GM12891 (cell line): ENCODE data around the gene BABAM2.

Source experiments
- POLR2A ChIP-seq: IDR thresholded peaks from 2 replicates; pipeline ENCODE4 v1.6.1; 2011; ENCODE audit warnings: low read depth, low read length, control low read depth
- POLR2AphosphoS5 ChIP-seq: IDR thresholded peaks from 2 replicates; pipeline ENCODE4 v1.6.1; 2011; ENCODE audit warnings: low read depth, low read length, control low read depth

GRCh38 chr2:28375742-28376631, 485.5 kb downstream of the BABAM2 start:
- TF ChIP-seq POLR2AphosphoS5 (no peak), POLR2A (no peak)
